K562 (cell line): ENCODE results near the gene GMPR2. TPM values are rescaled to one million over a fixed set of nuclear protein-coding genes. Genes with fewer than 3 reads are reported as not detected.

Experiments used
- ATAC-seq: fragments of 200-7000 bp; cut with Tn5 transposase; 3 replicates; pipeline ENCODE4 v1.9.1; 2020; ENCODE audit warnings: moderate library complexity
- BruUV-seq: library from RNA; stranded (reverse); fragments of 400-500 nt; replicated peaks from 2 replicates; lab custom pipeline; 2021; lab: Mats Ljungman, UMichigan
- CTCF ChIA-PET: fragments of 300-600 bp; formaldehyde crosslinking; extraction: SDS; loops from one replicate; lab custom pipeline; 2021; ENCODE audit warnings: low intra/inter-chr PET ratio; lab: Yijun Ruan, JAX
- POLR2A ChIA-PET: fragments of 300-600, 350-650 bp; sonication (Branson Sonifier 250); formaldehyde crosslinking; extraction: SDS; loops from one replicate; lab custom pipeline; 2021; ENCODE audit warnings: antibody characterized with exemption, inconsistent platforms; lab: Yijun Ruan, JAX
- DNase-seq, 4 experiments: peaks; one replicate each; pipeline versions ENCODE4 v3.0.0 to v3.0.0-alpha.2; 2011 to 2018; ENCODE audit warnings: low spot score in 3 of 4, mixed read lengths in 3 of 4; ENCODE audit errors: extremely low read depth in 1 of 4
- FAIRE-seq: peaks from 2 replicates; lab custom pipeline; 2011; peaks lifted over from hg19 to GRCh38; lab: Jason Lieb, UNC
- H2AFZ ChIP-seq: 2 replicates; pipeline ENCODE4 v1.6.0; 2011; ENCODE audit warnings: low read depth, low read length, control low read depth, inconsistent platforms
- H3K27ac ChIP-seq: fragments of 200-600 bp; 3 replicates; pipeline ENCODE4 v1.8.0; 2011; ENCODE audit warnings: low read depth, mild to moderate bottlenecking, control low read depth, inconsistent platforms, low read length, moderate library complexity, mixed read lengths; ENCODE audit errors: extremely low read depth
- H3K27me3 ChIP-seq, 2 experiments: fragments of 300-600 bp in 1 of 2; 2 replicates in 1 of 2; 3 replicates in 1 of 2; pipeline versions ENCODE4 v1.6.0 to v1.8.0; 2011; ENCODE audit warnings: inconsistent platforms in 2 of 2, low read length in 2 of 2, mild to moderate bottlenecking in 1 of 2, mixed read lengths in 1 of 2, moderate library complexity in 1 of 2; ENCODE audit not compliant: control insufficient read depth in 2 of 2, insufficient read depth in 2 of 2
- H3K36me3 ChIP-seq: fragments of 300-600 bp; 3 replicates; pipeline ENCODE4 v1.8.0; 2011; ENCODE audit warnings: mild to moderate bottlenecking, low read length, inconsistent platforms; ENCODE audit not compliant: control insufficient read depth, insufficient read depth
- H3K4me1 ChIP-seq, 2 experiments: fragments of 200-600 bp in 1 of 2; replicated peaks in 1 of 2; 2 replicates in 1 of 2; 3 replicates in 1 of 2; pipeline versions ENCODE4 v1.5.1 to v1.8.0; 2011; ENCODE audit warnings: inconsistent platforms in 2 of 2, low read length in 2 of 2, mild to moderate bottlenecking in 1 of 2, mixed read lengths in 1 of 2, moderate library complexity in 1 of 2; ENCODE audit not compliant: control insufficient read depth in 2 of 2, insufficient read depth in 2 of 2
- H3K4me2 ChIP-seq: 2 replicates; pipeline ENCODE4 v1.6.1; 2011; ENCODE audit warnings: low read length, control low read depth, inconsistent platforms, mixed read lengths; ENCODE audit not compliant: insufficient read depth
- H3K4me3 ChIP-seq: fragments of 200-600 bp; sonication (generic), shearing (Covaris generic); 2 replicates; pipeline ENCODE4 v1.5.1; 2016; ENCODE audit warnings: control low read depth, inconsistent platforms
- H3K79me2 ChIP-seq: fragments of 200-600 bp; 3 replicates; pipeline ENCODE4 v1.8.0; 2011; ENCODE audit warnings: low read length, inconsistent platforms; ENCODE audit not compliant: control insufficient read depth, insufficient read depth
- H3K9ac ChIP-seq, 2 experiments: 2 replicates each; pipeline versions ENCODE4 v1.6.0 to v1.6.1; 2011; ENCODE audit warnings: low read depth in 2 of 2, low read length in 2 of 2, control low read depth in 1 of 2, inconsistent platforms in 1 of 2, mild to moderate bottlenecking in 1 of 2, mixed read lengths in 1 of 2; ENCODE audit not compliant: insufficient read depth in 1 of 2
- H3K9me1 ChIP-seq: one replicate; pipeline ENCODE4 v1.6.0; 2011; ENCODE audit warnings: inconsistent platforms, mild to moderate bottlenecking, low read length, moderate library complexity; ENCODE audit not compliant: control insufficient read depth, insufficient read depth
- H3K9me3 ChIP-seq: replicated peaks from 2 replicates; pipeline ENCODE4 v1.5.1; 2011; ENCODE audit warnings: low read depth, low read length, inconsistent platforms; ENCODE audit not compliant: control insufficient read depth, insufficient read depth
- H4K20me1 ChIP-seq: replicated peaks from 2 replicates; pipeline ENCODE4 v1.6.1; 2011; ENCODE audit warnings: low read length, inconsistent platforms, mixed read lengths; ENCODE audit not compliant: control insufficient read depth, insufficient read depth
- ARID1B ChIP-seq: fragments of 450-650 bp; IDR thresholded peaks from 2 replicates; pipeline ENCODE4 v1.6.1; 2016; ENCODE audit warnings: antibody characterized with exemption, mild to moderate bottlenecking, inconsistent platforms
- CBFA2T3 ChIP-seq: fragments of 450-650 bp; IDR thresholded peaks from 2 replicates; pipeline ENCODE4 v1.6.1; 2017
- NR2C2 ChIP-seq, 2 experiments: fragments of 200-800 bp in 1 of 2; sonication (Bioruptor generic) in 1 of 2; sonication (generic) in 1 of 2; formaldehyde crosslinking in 1 of 2; IDR thresholded peaks; 2 replicates each; pipeline versions ENCODE4 v1.6.1 to v1.8.0; 2016 to 2022; ENCODE audit warnings: mild to moderate bottlenecking in 1 of 2, missing compliant biosample characterization in 1 of 2, missing genetic modification characterization in 1 of 2, missing genetic modification reagents in 1 of 2
- SMARCB1 ChIP-seq: IDR thresholded peaks from 2 replicates; pipeline ENCODE4 v1.6.1; 2011; ENCODE audit warnings: improper control_type of control experiment, low read depth; ENCODE audit not compliant: insufficient read length
- YBX1 ChIP-seq: fragments of 450-650 bp; IDR thresholded peaks from 2 replicates; pipeline ENCODE4 v1.7.1; 2016; ENCODE audit warnings: mild to moderate bottlenecking
- ZFX ChIP-seq: sonication (generic); formaldehyde crosslinking; IDR thresholded peaks from 2 replicates; pipeline ENCODE4 v1.8.0; 2022; ENCODE audit warnings: mild to moderate bottlenecking, missing genetic modification reagents, moderate library complexity
- ZNF311 ChIP-seq: fragments of 250-450 bp; sonication (Bioruptor Pico); IDR thresholded peaks from 2 replicates; pipeline ENCODE4 v1.4.0; 2020; ENCODE audit warnings: mild to moderate bottlenecking, moderate library complexity
- ZNF316 ChIP-seq: fragments of 450-650 bp; IDR thresholded peaks from 2 replicates; pipeline ENCODE4 v1.6.1; 2016
- WGBS: fragments of 100-300 bp; shearing (Covaris generic); methylation state at CpG from one replicate; pipeline ENCODE4 v1.1.6; 2016; ENCODE audit warnings: low coverage, mixed read lengths; ENCODE audit not compliant: insufficient coverage; ENCODE audit errors: missing lambda C conversion rate; 5-methylcytosine and 5-hydroxymethylcytosine counted together
- in situ Hi-C: fragments of 300-500 bp; cut with MboI; formaldehyde crosslinking; loops from 4 replicates; pipeline ENCODE4 v1.15.0; 2018; ENCODE audit warnings: inconsistent platforms, mixed read lengths
- intact Hi-C: fragments of 100-400 bp; cut with micrococcal nuclease; formaldehyde crosslinking; loops from 2 replicates; pipeline ENCODE4 v1.14.2; 2022
- polyA plus RNA-seq, 8 experiments: library from polyadenylated mRNA; depleted of rRNA in 4 of 8; stranded (reverse) in 5 of 8; unstranded in 3 of 8; fragments of >200 nt; fragmentation: Nextera tagmentation in 2 of 8; fragmentation: Illumina TruSeq in 1 of 8; extraction: Ambion mirVana in 2 of 8; extraction: Trizol in 1 of 8; gene quantifications; 2 replicates each; pipeline versions ENCODE4 v1.2.1 to v1.2.3, GENCODE V29; 2011 to 2014; ENCODE audit warnings: inconsistent platforms in 1 of 8, missing spikeins in 1 of 8
- total RNA-seq, 7 experiments: library from RNA; depleted of rRNA in 6 of 7; stranded (reverse); fragments of >200 nt in 6 of 7; fragmentation: Illumina TruSeq in 2 of 7; extraction: Trizol in 2 of 7; gene quantifications; 2 replicates each; pipeline versions ENCODE4 v1.2.1 to v1.2.3, GENCODE V29; 2011 to 2021; ENCODE audit warnings: low replicate concordance in 1 of 7

GMPR2 gene
- total and polyA plus RNA-seq, 9 of the 15 experiments (the other 6 are each of a cell fraction or from before 2014, with no cell fraction given): 26.4 to 67.4 (median 36.3) TPM

- 0 out of 2 replicates have a peak, but pooled peaks have one; percentile 20 for TF ChIP-seq NR2C2 (CRISPR knock-in tag; IDR thresholded peaks at IDR 0.05)
- peak; percentile 24; the same call in 1 of the 2 replicates for TF ChIP-seq NR2C2 (tag; IDR thresholded peaks at IDR 0.05)
- no peak for TF ChIP-seq ZNF311 (CRISPR knock-in tag)
- TF ChIP-seq YBX1: no peak
Measured at GRCh38 chr14:24212924-24213865, 19.5 kb upstream of the GMPR2 start, which contains the start of gene CHMP4A (continued).

- in situ Hi-C loops (no loop called here), intact Hi-C loops (no loop called here)
- no peaks in the 10 kb centered on the region for H4K20me1 ChIP-seq
- H3K4me2 ChIP-seq: peak overlapping the region; percentile 94
- H2AFZ ChIP-seq: peak overlapping the region; percentile 94
- peak overlapping the region; percentile 85 for H3K4me3 ChIP-seq
- H3K4me1 ChIP-seq: peaks cover 4 to 11% of the 10 kb centered on the region in 2 experiments; a peak in 4 of 5 replicates
- TF ChIP-seq ARID1B (no peak), CBFA2T3 (peak; percentile 40), SMARCB1 (no peak), ZFX (CRISPR knock-in tag) (peak; percentile 45), ZNF316 (0 out of 2 replicates have a peak, but pooled peaks have one; percentile 28)
- TF ChIP-seq, all 486 proteins: peak for 3
- 46% methylated on average over 7 of the region's 7 CpGs for WGBS
- FAIRE-seq (no peak), ATAC-seq (no peak), DNase-seq (no peak)
- H3K79me2 ChIP-seq: peaks cover 26% of the 10 kb centered on the region
- H3K27me3 ChIP-seq: no peaks in the 10 kb centered on the region
- H3K9me3 ChIP-seq: no peaks in the 10 kb centered on the region
- BruUV-seq: TSS peak; percentile 96
- no peaks in the 10 kb centered on the region for H3K9me1 ChIP-seq
- H3K27ac ChIP-seq: peak overlapping the region; percentile 98
- POLR2A ChIA-PET: interaction anchor here (0.5 to 3.6 kb wide), 12 partner anchors 10 to 279 kb away, joined by 3 to 21 read pairs (median 3); partner anchors contain the start of genes CIDEB, DCAF11 and TM9SF1
- H3K36me3 ChIP-seq: peaks cover 40% of the 10 kb centered on the region; the same call in 2 of the 3 replicates
- CTCF ChIA-PET: no interaction called here
- peak overlapping the region; percentile 95 to 96; a peak in 3 of 4 replicates for H3K9ac ChIP-seq
Measured at GRCh38 chr14:24213866-24214662, 18.7 kb upstream of the GMPR2 start.
